CD14-positive monocyte (primary cell): ENCODE results near the gene KCNQ1. TPM values are rescaled to one million over a fixed set of nuclear protein-coding genes. Genes with fewer than 3 reads are reported as not detected.

ENCODE experiments used
- DNase-seq, 3 donors: peaks; one replicate each; pipeline ENCODE4 v3.0.0-alpha.2; 2011 to 2022
- H2AFZ ChIP-seq: 2 replicates; pipeline ENCODE4 v1.6.0; 2012; ENCODE audit warnings: mild to moderate bottlenecking, low read depth, low read length, inconsistent platforms; ENCODE audit not compliant: insufficient read depth, poor library complexity, severe bottlenecking
- H3K27ac ChIP-seq, 2 donors: 1 replicate in 1 of 2; 2 replicates in 1 of 2; pipeline ENCODE4 v1.5.1; 2012 to 2013; ENCODE audit warnings: low read length in 2 of 2, control low read depth in 1 of 2, inconsistent platforms in 1 of 2, low read depth in 1 of 2, mild to moderate bottlenecking in 1 of 2
- H3K27me3 ChIP-seq, 2 donors: one replicate each; pipeline versions ENCODE4 v1.6.0 to v1.6.1; 2011 to 2013; ENCODE audit warnings: low read length in 2 of 2; ENCODE audit not compliant: control insufficient read depth in 2 of 2, insufficient read depth in 2 of 2
- H3K36me3 ChIP-seq, 2 donors: replicated peaks in 1 of 2; 1 replicate in 1 of 2; 2 replicates in 1 of 2; pipeline versions ENCODE4 v1.5.1 to v1.6.1; 2012 to 2013; ENCODE audit warnings: low read length in 2 of 2, control low read depth in 1 of 2, inconsistent platforms in 1 of 2, mild to moderate bottlenecking in 1 of 2; ENCODE audit not compliant: insufficient read depth in 2 of 2, control insufficient read depth in 1 of 2
- H3K4me1 ChIP-seq, 2 donors: 1 replicate in 1 of 2; 2 replicates in 1 of 2; pipeline versions ENCODE4 v1.5.1 to v1.6.1; 2012 to 2013; ENCODE audit warnings: low read length in 2 of 2, control low read depth in 1 of 2, inconsistent platforms in 1 of 2, mild to moderate bottlenecking in 1 of 2, moderate library complexity in 1 of 2; ENCODE audit not compliant: insufficient read depth in 2 of 2, control insufficient read depth in 1 of 2
- H3K4me2 ChIP-seq: replicated peaks from 2 replicates; pipeline ENCODE3; 2012; ENCODE audit warnings: low read length, moderate library complexity, mild to moderate bottlenecking; ENCODE audit not compliant: poor library complexity, severe bottlenecking; ENCODE audit errors: extremely low read depth
- H3K4me3 ChIP-seq, 3 experiments: fragments of 200-600 bp in 1 of 3; sonication (generic) in 1 of 3; replicated peaks in 1 of 3; 1 replicate in 2 of 3; 2 replicates in 1 of 3; pipeline ENCODE4 v1.5.1; 2011 to 2013; ENCODE audit warnings: low read length in 3 of 3, mild to moderate bottlenecking in 3 of 3, control low read depth in 2 of 3, low read depth in 2 of 3, inconsistent platforms in 1 of 3, moderate library complexity in 1 of 3
- H3K79me2 ChIP-seq: 2 replicates; pipeline ENCODE4 v1.6.0; 2012; ENCODE audit warnings: mild to moderate bottlenecking, control low read depth, inconsistent platforms, low read length, moderate library complexity; ENCODE audit not compliant: insufficient read depth
- H3K9ac ChIP-seq: 2 replicates; pipeline ENCODE4 v1.6.0; 2017; ENCODE audit warnings: low read length, mild to moderate bottlenecking; ENCODE audit not compliant: insufficient read depth, poor library complexity, severe bottlenecking
- H3K9me3 ChIP-seq, 2 donors: replicated peaks in 1 of 2; 1 replicate in 1 of 2; 2 replicates in 1 of 2; pipeline versions ENCODE4 v1.5.1 to v1.6.1; 2012 to 2013; ENCODE audit warnings: low read length in 2 of 2, control low read depth in 1 of 2; ENCODE audit not compliant: control insufficient read depth in 1 of 2, insufficient read depth in 1 of 2
- H4K20me1 ChIP-seq: 2 replicates; pipeline ENCODE4 v1.6.0; 2012; ENCODE audit warnings: mild to moderate bottlenecking, low read length, control low read depth, moderate library complexity; ENCODE audit not compliant: insufficient read depth
- H3K27ac Mint-ChIP-seq, 7 donors: one replicate each; pipeline ENCODE4 v1.8.0; 2020; ENCODE audit warnings: mild to moderate bottlenecking in 7 of 7, mixed read lengths in 7 of 7, moderate library complexity in 6 of 7, inconsistent platforms in 2 of 7
- H3K27me3 Mint-ChIP-seq, 3 donors: one replicate each; pipeline ENCODE4 v1.8.0; 2021 to 2022; ENCODE audit warnings: low read depth in 3 of 3, mild to moderate bottlenecking in 3 of 3, mixed read lengths in 3 of 3, moderate library complexity in 3 of 3, inconsistent platforms in 1 of 3
- H3K36me3 Mint-ChIP-seq, 2 donors: one replicate each; pipeline ENCODE4 v1.8.0; 2020; ENCODE audit warnings: mixed read lengths in 2 of 2, inconsistent platforms in 1 of 2, mild to moderate bottlenecking in 1 of 2
- H3K4me1 Mint-ChIP-seq: one replicate; pipeline ENCODE4 v1.8.0; 2020; ENCODE audit warnings: mild to moderate bottlenecking, mixed read lengths
- H3K4me3 Mint-ChIP-seq, 2 donors: one replicate each; pipeline ENCODE4 v1.8.0; 2020; ENCODE audit warnings: mild to moderate bottlenecking in 2 of 2, mixed read lengths in 2 of 2, moderate library complexity in 1 of 2
- H3K9me3 Mint-ChIP-seq, 7 donors: one replicate each; pipeline ENCODE4 v1.8.0; 2020 to 2022; ENCODE audit warnings: mixed read lengths in 7 of 7, mild to moderate bottlenecking in 6 of 7, moderate library complexity in 6 of 7, inconsistent platforms in 2 of 7
- CTCF ChIP-seq: fragments of 200-600 bp; IDR thresholded peaks from one replicate; pipeline ENCODE4 v1.8.0; 2022; ENCODE audit warnings: antibody characterized with exemption, mild to moderate bottlenecking
- WGBS: methylation state at CpG from one replicate; pipeline ENCODE4 v1.1.5; 2013; ENCODE audit warnings: missing lambda C conversion rate; ENCODE audit not compliant: insufficient coverage; 5-methylcytosine and 5-hydroxymethylcytosine counted together
- intact Hi-C, 2 donors: fragments of 100-400 bp; cut with micrococcal nuclease; formaldehyde crosslinking; loops; one replicate each; pipeline versions ENCODE4 v1.15.0 to v1.15.1; 2023
- polyA plus RNA-seq, 3 donors: library from polyadenylated mRNA; depleted of rRNA in 1 of 3; unstranded in 2 of 3; stranded (reverse) in 1 of 3; fragments of 300-500 nt in 2 of 3; fragments of >200 nt in 1 of 3; fragmentation: Illumina TruSeq in 2 of 3; gene quantifications; 1 replicate in 2 of 3; 2 replicates in 1 of 3; pipeline ENCODE4 v1.2.3, GENCODE V29; 2012 to 2021

The KCNQ1 gene
- polyA plus RNA-seq, 3 donors, result 14.9 to 31.8 (median 21.6) TPM

GRCh38 chr11:2813141-2813908 lies 368.5 kb downstream of the KCNQ1 start:
- peak in 2 of 3 donors; percentile 19 to 22 for DNase-seq

GRCh38 chr11:2813968-2814367 lies 369.2 kb downstream of the KCNQ1 start:
- peak overlapping the region in 1 of 2 donors; percentile 33 for H3K4me3 Mint-ChIP-seq
- H3K36me3 Mint-ChIP-seq, result peaks cover 28 to 30% of the 10 kb centered on the region in 2 donors
- H3K9ac ChIP-seq, result no peak overlapping the region

More at GRCh38 chr11:2813141-2813908, 368.5 kb downstream of the KCNQ1 start:
- Histone ChIP-seq H3K9me3 (peaks cover 4 to 26% of the 10 kb centered on the region in 2 donors), H2AFZ (no peak overlapping the region), H3K79me2 (no peaks in the 10 kb centered on the region), H3K4me3 (peak overlapping the region in 1 of 3 experiments; percentile 77), H3K4me2 (peak overlapping the region; percentile 83), H4K20me1 (peaks cover 5% of the 10 kb centered on the region), H3K4me1 (peaks cover 35% of the 10 kb centered on the region in 2 donors), H3K36me3 (peaks cover 4 to 16% of the 10 kb centered on the region in 2 donors), H3K27me3 (no peaks in the 10 kb centered on the region), H3K27ac (peak overlapping the region; percentile 75 to 86), H3K9ac (no peak overlapping the region)
- H3K36me3 Mint-ChIP-seq, result peaks cover 24 to 28% of the 10 kb centered on the region in 2 donors
- H3K4me1 Mint-ChIP-seq, result peaks cover 46% of the 10 kb centered on the region
- peaks cover 0 to 10% (median 1%) of the 10 kb centered on the region in 3 donors for H3K27me3 Mint-ChIP-seq
- peak overlapping the region; percentile 75 to 94 (median 90) for H3K27ac Mint-ChIP-seq
- peaks cover 14 to 24% (median 15%) of the 10 kb centered on the region in 7 donors for H3K9me3 Mint-ChIP-seq
- TF ChIP-seq CTCF, result no peak
- peak overlapping the region; percentile 74 to 87 for H3K4me3 Mint-ChIP-seq
- intact Hi-C loops, result no loop called here
- 45% methylated on average over 13 of the region's 14 CpGs for WGBS

More at GRCh38 chr11:2813968-2814367, 369.2 kb downstream of the KCNQ1 start:
- no peak overlapping the region for H2AFZ ChIP-seq
- peaks cover 4 to 23% of the 10 kb centered on the region in 2 donors for H3K36me3 ChIP-seq
- intact Hi-C loops, result no loop called here
- H3K27me3 ChIP-seq, result no peaks in the 10 kb centered on the region
- no peak for DNase-seq
- Mint-ChIP-seq H3K4me1 (peaks cover 46% of the 10 kb centered on the region), H3K9me3 (peaks cover 19 to 29% (median 21%) of the 10 kb centered on the region in 7 donors), H3K27ac (no peak overlapping the region), H3K27me3 (peaks cover 0 to 10% (median 1%) of the 10 kb centered on the region in 3 donors)
- H4K20me1 ChIP-seq, result peaks cover 5% of the 10 kb centered on the region
- no peaks in the 10 kb centered on the region for H3K79me2 ChIP-seq
- no peak overlapping the region for H3K4me2 ChIP-seq
- H3K9me3 ChIP-seq, result peaks cover 9 to 32% of the 10 kb centered on the region in 2 donors
- WGBS, result 100% methylated on average over 1 of the region's 1 CpG
- peaks cover 35% of the 10 kb centered on the region in 2 donors for H3K4me1 ChIP-seq
- H3K27ac ChIP-seq, result no peak overlapping the region
- no peak for TF ChIP-seq CTCF
- no peak overlapping the region for H3K4me3 ChIP-seq
